Sciatic nerve (tissue), 2 donors: ENCODE data around the gene ARSG. TPM values are rescaled to one million over a fixed set of nuclear protein-coding genes. Genes with fewer than 3 reads are reported as not detected.
"Not testable (repeated sequence)": the region's sequence is repeated elsewhere in the genome, so short reads cannot be mapped to it uniquely, and the experiment has no call there.

ENCODE experiments used
- ATAC-seq: fragments of 200-7000 bp; cut with Tn5 transposase; one replicate; pipeline ENCODE4 v1.9.1; 2020; ENCODE audit warnings: mild to moderate bottlenecking, moderate library complexity
- DNase-seq: peaks from one replicate; pipeline ENCODE4 v3.0.0-alpha.2; 2020; ENCODE audit warnings: low spot score
- intact Hi-C: fragments of 100-400 bp; cut with DNase I; formaldehyde crosslinking; loops from one replicate; pipeline ENCODE4 v1.14.2; 2022
- total RNA-seq: library from RNA; stranded (reverse); fragmentation: NEBNext Ultra II Directional; extraction: Animal tissue kit (Norgen Biotek cat#: 25700); gene quantifications from one replicate; pipeline ENCODE4 v1.2.1, GENCODE V29; 2021
- donor health status: DM: no; HTN: no; CAD: no.
- donor health status: DM: no; HTN: no; CAD: no.

ARSG gene
- total RNA-seq, 1 donor from 2014 or later = 7.0 TPM

GRCh38 chr17:68354311-68354710 is 63.0 kb downstream of the ARSG start:
- intact Hi-C loops, DNase-seq, ATAC-seq: not testable (repeated sequence)

- DNase-seq, intact Hi-C loops, ATAC-seq: not testable (repeated sequence)
Observed at GRCh38 chr17:68355108-68355507, 63.8 kb downstream of the ARSG start.

GRCh38 chr17:68356520-68356919 is 65.2 kb downstream of the ARSG start:
- no peak for DNase-seq
- intact Hi-C loops = no loop called here
- ATAC-seq = no peak

- DNase-seq (no peak), ATAC-seq (no peak)
- intact Hi-C loops = no loop called here
Observed at GRCh38 chr17:68356949-68357455, 65.7 kb downstream of the ARSG start.

GRCh38 chr17:68357886-68358285 is 66.6 kb downstream of the ARSG start:
- ATAC-seq = no peak
- DNase-seq = no peak
- intact Hi-C loops = no loop called here

- ATAC-seq (no peak), DNase-seq (no peak)
- intact Hi-C loops = no loop called here
Observed at GRCh38 chr17:68359791-68360535, 68.7 kb downstream of the ARSG start.

GRCh38 chr17:68365469-68365868 is 74.2 kb downstream of the ARSG start:
- intact Hi-C loops = no loop called here
- ATAC-seq (no peak), DNase-seq (no peak)

GRCh38 chr17:68368387-68368786 is 77.1 kb downstream of the ARSG start:
- DNase-seq (no peak), ATAC-seq (no peak)
- intact Hi-C loops = no loop called here

GRCh38 chr17:68375566-68375965 is 84.3 kb downstream of the ARSG start:
- DNase-seq (no peak), ATAC-seq (no peak)
- intact Hi-C loops = no loop called here

GRCh38 chr17:68376178-68376577 is 84.9 kb downstream of the ARSG start:
- ATAC-seq, DNase-seq, intact Hi-C loops: not testable (repeated sequence)

GRCh38 chr17:68377771-68378267 is 86.5 kb downstream of the ARSG start:
- no peak for DNase-seq
- no peak for ATAC-seq
- intact Hi-C loops = no loop called here

GRCh38 chr17:68378268-68379176 is 87.2 kb downstream of the ARSG start:
- intact Hi-C loops = no loop called here

GRCh38 chr17:68379177-68379510 is 87.8 kb downstream of the ARSG start:
- ATAC-seq (no peak), DNase-seq (no peak)
- intact Hi-C loops = no loop called here

More at GRCh38 chr17:68378268-68379176, 87.2 kb downstream of the ARSG start:
- ATAC-seq (peak; percentile 96), DNase-seq (peak; percentile 94)

- intact Hi-C loops = no loop called here
- DNase-seq (no peak), ATAC-seq (no peak)
Observed at GRCh38 chr17:68379692-68380677, 88.7 kb downstream of the ARSG start.

GRCh38 chr17:68381076-68381900 is 90.0 kb downstream of the ARSG start:
- intact Hi-C loops = no loop called here
- no peak for ATAC-seq
- DNase-seq = no peak

- ATAC-seq (no peak), DNase-seq (no peak)
- intact Hi-C loops = no loop called here
Observed at GRCh38 chr17:68382582-68383085, 91.3 kb downstream of the ARSG start.

- intact Hi-C loops = no loop called here
- DNase-seq (no peak), ATAC-seq (no peak)
Observed at GRCh38 chr17:68383120-68383442, 91.8 kb downstream of the ARSG start.
